Neuronal stem cell (in vitro differentiated cells): ENCODE measurements around the gene HAUS1.

ENCODE experiments used
- DNase-seq: peaks from one replicate; pipeline ENCODE4 v3.0.0-alpha.2; 2013; ENCODE audit warnings: low spot score
- H2AFZ ChIP-seq: one replicate; pipeline ENCODE4 v1.6.1; 2013; ENCODE audit warnings: mild to moderate bottlenecking, low read length, inconsistent platforms
- H2AK5ac ChIP-seq: 2 replicates; pipeline ENCODE4 v1.6.1; 2013; ENCODE audit warnings: low read depth, mild to moderate bottlenecking, inconsistent platforms, low read length, moderate library complexity, mixed read lengths
- H2BK120ac ChIP-seq: 2 replicates; pipeline ENCODE4 v1.6.1; 2013; ENCODE audit warnings: low read depth, mild to moderate bottlenecking, inconsistent platforms, low read length, moderate library complexity, mixed read lengths
- H2BK12ac ChIP-seq: one replicate; pipeline ENCODE4 v1.6.1; 2013; ENCODE audit warnings: low read length, inconsistent platforms
- H2BK15ac ChIP-seq: 2 replicates; pipeline ENCODE4 v1.6.1; 2013; ENCODE audit warnings: mild to moderate bottlenecking, low read length, inconsistent platforms, mixed read lengths
- H2BK5ac ChIP-seq: one replicate; pipeline ENCODE4 v1.6.1; 2013; ENCODE audit warnings: inconsistent platforms, mild to moderate bottlenecking, low read length, moderate library complexity
- H3K14ac ChIP-seq: one replicate; pipeline ENCODE4 v1.6.1; 2013; ENCODE audit warnings: low read length, inconsistent platforms
- H3K18ac ChIP-seq: 2 replicates; pipeline ENCODE4 v1.6.1; 2013; ENCODE audit warnings: low read length, inconsistent platforms
- H3K23ac ChIP-seq: 2 replicates; pipeline ENCODE4 v1.6.1; 2013; ENCODE audit warnings: low read depth, mild to moderate bottlenecking, mixed read lengths, low read length, inconsistent platforms; ENCODE audit not compliant: poor library complexity
- H3K27ac ChIP-seq: replicated peaks from 3 replicates; pipeline ENCODE4 v1.5.1; 2013; ENCODE audit warnings: low read length, inconsistent platforms
- H3K27me3 ChIP-seq, 3 experiments: 2 replicates each; pipeline ENCODE4 v1.6.1; 2013; ENCODE audit warnings: low read length in 3 of 3, mild to moderate bottlenecking in 2 of 3, inconsistent platforms in 1 of 3, low read depth in 1 of 3, mixed read lengths in 1 of 3, moderate library complexity in 1 of 3; ENCODE audit not compliant: control insufficient read depth in 3 of 3, insufficient read depth in 3 of 3
- H3K36me3 ChIP-seq, 2 donors: replicated peaks in 1 of 2; 2 replicates each; pipeline ENCODE4 v1.6.1; 2013; ENCODE audit warnings: low read length in 2 of 2; ENCODE audit not compliant: control insufficient read depth in 2 of 2, insufficient read depth in 2 of 2
- H3K4ac ChIP-seq: 2 replicates; pipeline ENCODE4 v1.6.1; 2013; ENCODE audit warnings: inconsistent platforms, mild to moderate bottlenecking, low read length, moderate library complexity
- H3K4me1 ChIP-seq, 2 donors: 1 replicate in 1 of 2; 2 replicates in 1 of 2; pipeline ENCODE4 v1.6.1; 2013; ENCODE audit warnings: low read length in 2 of 2, low read depth in 1 of 2; ENCODE audit not compliant: control insufficient read depth in 2 of 2, insufficient read depth in 1 of 2
- H3K4me2 ChIP-seq: one replicate; pipeline ENCODE4 v1.6.1; 2013; ENCODE audit warnings: mild to moderate bottlenecking, low read length, inconsistent platforms; ENCODE audit not compliant: insufficient read depth, poor library complexity, severe bottlenecking
- H3K4me3 ChIP-seq, 2 donors: 2 replicates each; pipeline ENCODE4 v1.5.1; 2013; ENCODE audit warnings: low read length in 2 of 2, mild to moderate bottlenecking in 2 of 2, inconsistent platforms in 1 of 2, moderate library complexity in 1 of 2
- H3K79me1 ChIP-seq: one replicate; pipeline ENCODE4 v1.6.1; 2013; ENCODE audit warnings: low read depth, mild to moderate bottlenecking, inconsistent platforms, low read length, moderate library complexity
- H3K9ac ChIP-seq: one replicate; pipeline ENCODE4 v1.6.1; 2013; ENCODE audit warnings: mild to moderate bottlenecking, low read depth, low read length, inconsistent platforms; ENCODE audit not compliant: poor library complexity
- H3K9me3 ChIP-seq, 2 donors: replicated peaks in 1 of 2; 2 replicates each; pipeline versions ENCODE3 to v1.6.1; 2013; ENCODE audit warnings: low read length in 2 of 2, mild to moderate bottlenecking in 2 of 2, inconsistent platforms in 1 of 2, low read depth in 1 of 2, mixed read lengths in 1 of 2, moderate library complexity in 1 of 2; ENCODE audit not compliant: control insufficient read depth in 2 of 2, insufficient read depth in 1 of 2
- H4K8ac ChIP-seq: one replicate; pipeline ENCODE4 v1.6.1; 2013; ENCODE audit warnings: low read depth, mild to moderate bottlenecking, inconsistent platforms, low read length, moderate library complexity
- H4K91ac ChIP-seq: one replicate; pipeline ENCODE4 v1.6.1; 2013; ENCODE audit warnings: low read length, low read depth, mild to moderate bottlenecking, inconsistent platforms; ENCODE audit not compliant: poor library complexity
- WGBS, 2 donors: extraction: QIAGEN DNeasy Blood & Tissue Kit; methylation state at CpG; one replicate each; pipeline ENCODE4 v1.1.7; 2013; ENCODE audit warnings: missing lambda C conversion rate in 2 of 2, mixed read lengths in 1 of 2; ENCODE audit not compliant: insufficient read length in 2 of 2, insufficient replicate concordance in 1 of 2; ENCODE audit errors: extremely low coverage in 2 of 2; 5-methylcytosine and 5-hydroxymethylcytosine counted together

Gene HAUS1

GRCh38 chr18:46071653-46072375 lies 32.4 kb upstream of the HAUS1 start, which contains the start of gene PSTPIP2:
TSS of gene PSTPIP2 (minus strand) at chr18:46072260. CDS start at chr18:46072188, 72 bp downstream.
- WGBS, 2 donors, result no CpG with 5 or more reads among the region's 75 CpGs
- Histone ChIP-seq H3K79me1 (peaks cover 2% of the 10 kb centered on the region), H3K4me2 (peak within 1 kb of the TSS; percentile 90), H3K9me3 (no peaks in the 10 kb centered on the region), H3K4me3 (peak within 1 kb of the TSS; percentile 85 to 94), H2BK120ac (no peak within 1 kb of the TSS), H3K4ac (peak within 1 kb of the TSS; percentile 89), H2AK5ac (peak within 1 kb of the TSS; percentile 48), H4K91ac (no peak within 1 kb of the TSS), H2BK5ac (peak within 1 kb of the TSS; percentile 75), H3K27ac (no peak within 1 kb of the TSS), H3K4me1 (peaks cover 4 to 7% of the 10 kb centered on the region in 2 donors), H3K23ac (peak within 1 kb of the TSS; percentile 99), H3K18ac (peak within 1 kb of the TSS; percentile 96), H4K8ac (peak within 1 kb of the TSS; percentile 32), H2BK12ac (no peak within 1 kb of the TSS), H3K36me3 (no peaks in the 10 kb centered on the region), H3K14ac (peak within 1 kb of the TSS; percentile 92), H3K27me3 (peaks cover 0 to 26% (median 2%) of the 10 kb centered on the region in 3 experiments), H2AFZ (peak within 1 kb of the TSS; percentile 100), H2BK15ac (no peak within 1 kb of the TSS), H3K9ac (peak within 1 kb of the TSS; percentile 89)
- DNase-seq, result peak; percentile 24

GRCh38 chr18:46072376-46072867 lies 31.8 kb upstream of the HAUS1 start:
- WGBS, 2 donors, result no CpG with 5 or more reads among the region's 25 CpGs

GRCh38 chr18:46072959-46073358 lies 31.2 kb upstream of the HAUS1 start:
- no peak for DNase-seq
- peaks cover 0 to 9% of the 10 kb centered on the region in 2 donors for H3K36me3 ChIP-seq
- WGBS, 2 donors, result no CpG with 5 or more reads among the region's 3 CpGs

More at GRCh38 chr18:46072376-46072867, 31.8 kb upstream of the HAUS1 start:
- Histone ChIP-seq H4K91ac (no peak overlapping the region), H2BK12ac (no peak overlapping the region), H3K27ac (no peak overlapping the region), H3K4me1 (peaks cover 4 to 7% of the 10 kb centered on the region in 2 donors), H3K14ac (peak overlapping the region; percentile 92), H3K4ac (no peak overlapping the region), H2BK5ac (no peak overlapping the region), H2AFZ (peak overlapping the region; percentile 100), H3K4me3 (peak overlapping the region; percentile 85 to 94), H3K36me3 (peaks cover 0 to 3% of the 10 kb centered on the region in 2 donors), H3K79me1 (peaks cover 2% of the 10 kb centered on the region), H3K18ac (peak overlapping the region; percentile 96), H2BK120ac (no peak overlapping the region), H3K23ac (peak overlapping the region; percentile 99), H3K4me2 (peak overlapping the region; percentile 90), H2BK15ac (no peak overlapping the region), H3K9me3 (no peaks in the 10 kb centered on the region), H2AK5ac (peak overlapping the region; percentile 48), H4K8ac (no peak overlapping the region), H3K9ac (peak overlapping the region; percentile 89), H3K27me3 (peaks cover 0 to 26% (median 2%) of the 10 kb centered on the region in 3 experiments)
- no peak for DNase-seq

More at GRCh38 chr18:46072959-46073358, 31.2 kb upstream of the HAUS1 start:
- Histone ChIP-seq H2BK5ac (no peak overlapping the region), H3K4me2 (no peak overlapping the region), H2BK12ac (no peak overlapping the region), H2BK120ac (no peak overlapping the region), H3K18ac (no peak overlapping the region), H3K23ac (peak overlapping the region; percentile 99), H3K9ac (no peak overlapping the region), H2BK15ac (no peak overlapping the region), H2AFZ (no peak overlapping the region), H3K27ac (no peak overlapping the region), H2AK5ac (peak overlapping the region; percentile 48), H4K8ac (no peak overlapping the region), H3K9me3 (no peaks in the 10 kb centered on the region), H3K4ac (no peak overlapping the region), H3K4me1 (peaks cover 4 to 7% of the 10 kb centered on the region in 2 donors), H4K91ac (no peak overlapping the region), H3K14ac (no peak overlapping the region), H3K4me3 (no peak overlapping the region), H3K27me3 (peaks cover 0 to 26% (median 2%) of the 10 kb centered on the region in 3 experiments), H3K79me1 (peaks cover 2% of the 10 kb centered on the region)
